Measurements from ENCODE around the gene SHISA9.

GRCh38 chr16:12906271-12906670 is 4.9 kb downstream of the SHISA9 start:
- TF ChIP-seq CTCF (IDR thresholded peaks at IDR 0.05; ENCODE audit: insufficient read depth, low read length) = no peak
- TF ChIP-seq SPI1 (IDR thresholded peaks at IDR 0.05; ENCODE audit: borderline replicate concordance, low read depth) = no peak
- no peak for TF ChIP-seq REST (IDR thresholded peaks at IDR 0.05; ENCODE audit: insufficient replicate concordance, low read depth)
- no peak for TF ChIP-seq GABPA (IDR thresholded peaks at IDR 0.05; ENCODE audit: low read depth)
- no peak for TF ChIP-seq POLR2AphosphoS5 (IDR thresholded peaks at IDR 0.05; ENCODE audit: low read depth)

Measured in HL-60 (cell line).